Glomerular endothelial cell (primary cell): Measurements from ENCODE around the gene CNIH1. TPM values are rescaled to one million over a fixed set of nuclear protein-coding genes. Genes with fewer than 3 reads are reported as not detected.
"Not testable (repeated sequence)": the region's sequence is repeated elsewhere in the genome, so short reads cannot be mapped to it uniquely, and the experiment has no call there.

Source experiments
- DNase-seq: peaks from one replicate; pipeline ENCODE4 v3.0.0-alpha.2; 2011; ENCODE audit warnings: low read depth, low spot score; ENCODE audit errors: extremely low read depth
- total RNA-seq: library from RNA; depleted of rRNA; stranded (reverse); fragments of >200 nt; gene quantifications from 2 replicates; pipeline ENCODE4 v1.2.3, GENCODE V29; 2015

The CNIH1 gene
- total RNA-seq, 1 donor from 2014 or later: 165 TPM

GRCh38 chr14:54470701-54471100, 29.5 kb upstream of the CNIH1 start:
- no peak for DNase-seq

- DNase-seq: no peak
Observed at GRCh38 chr14:54467280-54467679, 26.1 kb upstream of the CNIH1 start.

GRCh38 chr14:54465654-54466053, 24.5 kb upstream of the CNIH1 start:
- DNase-seq: no peak

- DNase-seq: no peak
Observed at GRCh38 chr14:54462048-54462447, 20.9 kb upstream of the CNIH1 start.

- no peak for DNase-seq
Observed at GRCh38 chr14:54459106-54459505, 17.9 kb upstream of the CNIH1 start.

- DNase-seq: not testable (repeated sequence)
Observed at GRCh38 chr14:54458536-54458935, 17.4 kb upstream of the CNIH1 start.

GRCh38 chr14:54457609-54457996, 16.4 kb upstream of the CNIH1 start:
- DNase-seq: no peak

GRCh38 chr14:54456820-54457608, 15.8 kb upstream of the CNIH1 start:
- DNase-seq: not testable (repeated sequence)

- DNase-seq: no peak
Observed at GRCh38 chr14:54455363-54455762, 14.2 kb upstream of the CNIH1 start.

GRCh38 chr14:54453990-54454389, 12.8 kb upstream of the CNIH1 start:
- not testable (repeated sequence) for DNase-seq

GRCh38 chr14:54453252-54453651, 12.1 kb upstream of the CNIH1 start:
- no peak for DNase-seq

GRCh38 chr14:54451961-54452360, 10.8 kb upstream of the CNIH1 start:
- DNase-seq: no peak

GRCh38 chr14:54451121-54451601, 10.0 kb upstream of the CNIH1 start:
- DNase-seq: no peak

- no peak for DNase-seq
Observed at GRCh38 chr14:54450535-54450934, 9.4 kb upstream of the CNIH1 start.

- no peak for DNase-seq
Observed at GRCh38 chr14:54447231-54447692, 6.1 kb upstream of the CNIH1 start.

- no peak for DNase-seq
Observed at GRCh38 chr14:54446161-54446693, 5.1 kb upstream of the CNIH1 start.

- no peak for DNase-seq
Observed at GRCh38 chr14:54444681-54445080, 3.5 kb upstream of the CNIH1 start.

- DNase-seq: no peak
Observed at GRCh38 chr14:54443981-54444380, 2.8 kb upstream of the CNIH1 start.

GRCh38 chr14:54442961-54443360, 1.8 kb upstream of the CNIH1 start:
- not testable (repeated sequence) for DNase-seq

GRCh38 chr14:54440476-54440872, 700 bp downstream of the CNIH1 start:
- no peak for DNase-seq

- DNase-seq: no peak
Observed at GRCh38 chr14:54440037-54440436, 1.1 kb downstream of the CNIH1 start.

- DNase-seq: no peak
Observed at GRCh38 chr14:54438703-54439102, 2.5 kb downstream of the CNIH1 start.
